SK-N-SH treated with all-trans-retinoic acid at 6 μM for 48 hours (cell line): ENCODE data around the gene EP400.

Experiments
- ATAC-seq: fragments of 200-7000 bp; cut with Tn5 transposase; 3 replicates; pipeline ENCODE4 v1.9.1; 2020; ENCODE audit warnings: mild to moderate bottlenecking, moderate library complexity
- ARNTL ChIP-seq: fragments of 450-650 bp; formaldehyde crosslinking; IDR thresholded peaks from 2 replicates; pipeline ENCODE4 v1.5.0; 2020; ENCODE audit warnings: low read depth, mild to moderate bottlenecking, moderate library complexity, borderline replicate concordance
- BACH2 ChIP-seq: fragments of 250-450 bp; sonication (Bioruptor Pico); IDR thresholded peaks from 2 replicates; pipeline ENCODE4 v1.9.0; 2021; ENCODE audit warnings: mild to moderate bottlenecking, borderline replicate concordance
- CSDC2 ChIP-seq: fragments of 250-450 bp; sonication (Bioruptor Pico); IDR thresholded peaks from 2 replicates; pipeline ENCODE4 v1.5.0; 2020; ENCODE audit warnings: mild to moderate bottlenecking, moderate library complexity
- ESRRG ChIP-seq: fragments of 250-450 bp; sonication (Bioruptor Pico); IDR thresholded peaks from 2 replicates; pipeline ENCODE4 v1.6.1; 2021; ENCODE audit warnings: mild to moderate bottlenecking
- GLIS3 ChIP-seq: fragments of 250-450 bp; sonication (Bioruptor Pico); IDR thresholded peaks from 2 replicates; pipeline ENCODE4 v1.5.0; 2020; ENCODE audit warnings: mild to moderate bottlenecking, moderate library complexity
- ISL1 ChIP-seq: fragments of 250-450 bp; sonication (Bioruptor Pico); IDR thresholded peaks from 2 replicates; pipeline ENCODE4 v2.1.2; 2022; ENCODE audit warnings: mild to moderate bottlenecking, moderate library complexity
- PPARA ChIP-seq: fragments of 250-450 bp; sonication (Bioruptor Pico); IDR thresholded peaks from 2 replicates; pipeline ENCODE4 v1.5.0; 2020; ENCODE audit warnings: mild to moderate bottlenecking, borderline replicate concordance
- RARB ChIP-seq: fragments of 250-450 bp; sonication (Bioruptor Pico); IDR thresholded peaks from 2 replicates; pipeline ENCODE4 v1.8.0; 2021; ENCODE audit warnings: mild to moderate bottlenecking, moderate library complexity
- SNAI2 ChIP-seq: fragments of 250-450 bp; sonication (Bioruptor Pico); IDR thresholded peaks from 2 replicates; pipeline ENCODE4 v1.5.0; 2020; ENCODE audit warnings: mild to moderate bottlenecking, moderate library complexity
- TCF4 ChIP-seq: fragments of 250-450 bp; sonication (Bioruptor Pico); IDR thresholded peaks from 2 replicates; pipeline ENCODE4 v1.8.0; 2021; ENCODE audit warnings: mild to moderate bottlenecking, moderate library complexity, borderline replicate concordance
- TOX ChIP-seq: fragments of 250-450 bp; sonication (Bioruptor Pico); IDR thresholded peaks from 2 replicates; pipeline ENCODE4 v1.8.0; 2021; ENCODE audit warnings: mild to moderate bottlenecking, moderate library complexity, borderline replicate concordance
- ZFP3 ChIP-seq: fragments of 250-450 bp; sonication (Bioruptor Pico); IDR thresholded peaks from 2 replicates; pipeline ENCODE4 v1.5.0; 2020; ENCODE audit warnings: mild to moderate bottlenecking, moderate library complexity
- ZFP30 ChIP-seq: fragments of 450-650 bp; formaldehyde crosslinking; IDR thresholded peaks from 2 replicates; pipeline ENCODE4 v1.5.0; 2022; ENCODE audit warnings: mild to moderate bottlenecking, moderate library complexity
- ZNF70 ChIP-seq: fragments of 450-650 bp; formaldehyde crosslinking; IDR thresholded peaks from 2 replicates; pipeline ENCODE4 v1.5.0; 2020; ENCODE audit warnings: mild to moderate bottlenecking, moderate library complexity
- ZNF8 ChIP-seq: fragments of 450-650 bp; formaldehyde crosslinking; IDR thresholded peaks from 2 replicates; pipeline ENCODE4 v1.5.0; 2020; ENCODE audit warnings: mild to moderate bottlenecking, moderate library complexity
- TF ChIP-seq, protein P1 (sequence below): fragments of 250-450 bp; sonication (Bioruptor Pico); IDR thresholded peaks from 2 replicates; pipeline ENCODE4 v1.5.1; 2021; ENCODE audit warnings: mild to moderate bottlenecking, moderate library complexity
- TF ChIP-seq, protein P2 (sequence below): fragments of 250-450 bp; sonication (Bioruptor Pico); IDR thresholded peaks from 2 replicates; pipeline ENCODE4 v1.5.0; 2020; ENCODE audit warnings: mild to moderate bottlenecking, moderate library complexity
- TF ChIP-seq, protein P3 (sequence below): fragments of 250-450 bp; sonication (Bioruptor Pico); IDR thresholded peaks from 2 replicates; pipeline ENCODE4 v1.8.0; 2021; ENCODE audit warnings: low read depth, mild to moderate bottlenecking, moderate library complexity, borderline replicate concordance
- TF ChIP-seq, protein P4 (sequence below): fragments of 250-450 bp; sonication (Bioruptor Pico); IDR thresholded peaks from 2 replicates; pipeline ENCODE4 v1.8.0; 2020; ENCODE audit warnings: mild to moderate bottlenecking, moderate library complexity, borderline replicate concordance
- TF ChIP-seq, protein P5 (sequence below): fragments of 250-450 bp; sonication (Bioruptor Pico); IDR thresholded peaks from 2 replicates; pipeline ENCODE4 v1.5.1; 2020; ENCODE audit warnings: low read depth, mild to moderate bottlenecking, moderate library complexity

The EP400 gene, protein sequence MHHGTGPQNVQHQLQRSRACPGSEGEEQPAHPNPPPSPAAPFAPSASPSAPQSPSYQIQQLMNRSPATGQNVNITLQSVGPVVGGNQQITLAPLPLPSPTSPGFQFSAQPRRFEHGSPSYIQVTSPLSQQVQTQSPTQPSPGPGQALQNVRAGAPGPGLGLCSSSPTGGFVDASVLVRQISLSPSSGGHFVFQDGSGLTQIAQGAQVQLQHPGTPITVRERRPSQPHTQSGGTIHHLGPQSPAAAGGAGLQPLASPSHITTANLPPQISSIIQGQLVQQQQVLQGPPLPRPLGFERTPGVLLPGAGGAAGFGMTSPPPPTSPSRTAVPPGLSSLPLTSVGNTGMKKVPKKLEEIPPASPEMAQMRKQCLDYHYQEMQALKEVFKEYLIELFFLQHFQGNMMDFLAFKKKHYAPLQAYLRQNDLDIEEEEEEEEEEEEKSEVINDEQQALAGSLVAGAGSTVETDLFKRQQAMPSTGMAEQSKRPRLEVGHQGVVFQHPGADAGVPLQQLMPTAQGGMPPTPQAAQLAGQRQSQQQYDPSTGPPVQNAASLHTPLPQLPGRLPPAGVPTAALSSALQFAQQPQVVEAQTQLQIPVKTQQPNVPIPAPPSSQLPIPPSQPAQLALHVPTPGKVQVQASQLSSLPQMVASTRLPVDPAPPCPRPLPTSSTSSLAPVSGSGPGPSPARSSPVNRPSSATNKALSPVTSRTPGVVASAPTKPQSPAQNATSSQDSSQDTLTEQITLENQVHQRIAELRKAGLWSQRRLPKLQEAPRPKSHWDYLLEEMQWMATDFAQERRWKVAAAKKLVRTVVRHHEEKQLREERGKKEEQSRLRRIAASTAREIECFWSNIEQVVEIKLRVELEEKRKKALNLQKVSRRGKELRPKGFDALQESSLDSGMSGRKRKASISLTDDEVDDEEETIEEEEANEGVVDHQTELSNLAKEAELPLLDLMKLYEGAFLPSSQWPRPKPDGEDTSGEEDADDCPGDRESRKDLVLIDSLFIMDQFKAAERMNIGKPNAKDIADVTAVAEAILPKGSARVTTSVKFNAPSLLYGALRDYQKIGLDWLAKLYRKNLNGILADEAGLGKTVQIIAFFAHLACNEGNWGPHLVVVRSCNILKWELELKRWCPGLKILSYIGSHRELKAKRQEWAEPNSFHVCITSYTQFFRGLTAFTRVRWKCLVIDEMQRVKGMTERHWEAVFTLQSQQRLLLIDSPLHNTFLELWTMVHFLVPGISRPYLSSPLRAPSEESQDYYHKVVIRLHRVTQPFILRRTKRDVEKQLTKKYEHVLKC (N-terminal part only)

DNA sequence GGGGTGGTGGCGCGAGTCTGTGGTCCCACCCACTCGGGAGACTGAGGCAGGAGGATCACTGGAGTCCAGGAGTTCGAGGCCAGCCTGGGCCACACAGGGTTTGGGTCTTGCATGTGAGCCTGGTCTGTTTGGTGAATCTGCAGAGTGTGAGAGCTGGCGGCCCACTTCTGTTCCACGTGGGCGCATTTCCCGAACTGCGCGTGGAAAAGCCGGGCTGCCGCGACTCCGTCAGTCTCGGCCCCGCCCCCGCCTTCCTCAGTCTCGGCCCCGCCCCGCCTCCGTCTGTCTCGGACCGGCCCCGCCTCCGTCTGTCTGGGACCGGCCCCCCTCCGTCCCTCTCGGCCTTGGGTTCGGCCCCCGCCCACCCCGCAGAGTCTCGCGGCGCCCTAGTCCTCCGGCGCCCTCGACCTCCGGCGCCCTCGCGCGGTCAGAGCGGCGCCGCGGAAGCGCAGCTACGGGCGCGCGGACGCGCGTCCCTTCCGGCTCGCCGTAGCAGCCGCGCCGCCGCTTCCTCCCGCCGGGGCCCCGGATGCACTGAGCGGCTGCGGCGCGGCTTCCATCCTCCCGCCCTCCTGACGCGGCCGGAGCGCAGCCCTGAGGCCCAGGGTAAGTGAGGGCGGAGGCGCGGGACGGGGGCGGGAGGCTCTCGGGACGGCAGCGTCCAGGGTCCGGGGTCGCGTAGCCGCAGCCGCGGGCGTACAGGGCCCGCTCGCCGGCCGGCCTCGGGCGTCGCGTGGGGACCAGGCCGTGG, at the start of gene EP400:
Gene EP400 (plus strand): TSS at position 512 of the 751 bp plus-strand sequence. CDS start 10,678 bp downstream, outside the sequence.
- no peak for TF ChIP-seq CSDC2 (CRISPR knock-in tag)
- no peak for TF ChIP-seq TCF4 (CRISPR knock-in tag)
- no peak for TF ChIP-seq ESRRG (CRISPR knock-in tag)
- no peak for TF ChIP-seq PPARA (CRISPR knock-in tag)
- no peak for TF ChIP-seq ZFP30 (CRISPR knock-in tag)
- no peak for TF ChIP-seq ZNF70 (CRISPR knock-in tag)
- TF ChIP-seq ZNF8 (CRISPR knock-in tag): no peak
- TF ChIP-seq, protein P1, sequence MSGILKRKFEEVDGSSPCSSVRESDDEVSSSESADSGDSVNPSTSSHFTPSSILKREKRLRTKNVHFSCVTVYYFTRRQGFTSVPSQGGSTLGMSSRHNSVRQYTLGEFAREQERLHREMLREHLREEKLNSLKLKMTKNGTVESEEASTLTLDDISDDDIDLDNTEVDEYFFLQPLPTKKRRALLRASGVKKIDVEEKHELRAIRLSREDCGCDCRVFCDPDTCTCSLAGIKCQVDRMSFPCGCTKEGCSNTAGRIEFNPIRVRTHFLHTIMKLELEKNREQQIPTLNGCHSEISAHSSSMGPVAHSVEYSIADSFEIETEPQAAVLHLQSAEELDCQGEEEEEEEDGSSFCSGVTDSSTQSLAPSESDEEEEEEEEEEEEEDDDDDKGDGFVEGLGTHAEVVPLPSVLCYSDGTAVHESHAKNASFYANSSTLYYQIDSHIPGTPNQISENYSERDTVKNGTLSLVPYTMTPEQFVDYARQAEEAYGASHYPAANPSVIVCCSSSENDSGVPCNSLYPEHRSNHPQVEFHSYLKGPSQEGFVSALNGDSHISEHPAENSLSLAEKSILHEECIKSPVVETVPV (CRISPR knock-in tag): no peak
- TF ChIP-seq, protein P2, sequence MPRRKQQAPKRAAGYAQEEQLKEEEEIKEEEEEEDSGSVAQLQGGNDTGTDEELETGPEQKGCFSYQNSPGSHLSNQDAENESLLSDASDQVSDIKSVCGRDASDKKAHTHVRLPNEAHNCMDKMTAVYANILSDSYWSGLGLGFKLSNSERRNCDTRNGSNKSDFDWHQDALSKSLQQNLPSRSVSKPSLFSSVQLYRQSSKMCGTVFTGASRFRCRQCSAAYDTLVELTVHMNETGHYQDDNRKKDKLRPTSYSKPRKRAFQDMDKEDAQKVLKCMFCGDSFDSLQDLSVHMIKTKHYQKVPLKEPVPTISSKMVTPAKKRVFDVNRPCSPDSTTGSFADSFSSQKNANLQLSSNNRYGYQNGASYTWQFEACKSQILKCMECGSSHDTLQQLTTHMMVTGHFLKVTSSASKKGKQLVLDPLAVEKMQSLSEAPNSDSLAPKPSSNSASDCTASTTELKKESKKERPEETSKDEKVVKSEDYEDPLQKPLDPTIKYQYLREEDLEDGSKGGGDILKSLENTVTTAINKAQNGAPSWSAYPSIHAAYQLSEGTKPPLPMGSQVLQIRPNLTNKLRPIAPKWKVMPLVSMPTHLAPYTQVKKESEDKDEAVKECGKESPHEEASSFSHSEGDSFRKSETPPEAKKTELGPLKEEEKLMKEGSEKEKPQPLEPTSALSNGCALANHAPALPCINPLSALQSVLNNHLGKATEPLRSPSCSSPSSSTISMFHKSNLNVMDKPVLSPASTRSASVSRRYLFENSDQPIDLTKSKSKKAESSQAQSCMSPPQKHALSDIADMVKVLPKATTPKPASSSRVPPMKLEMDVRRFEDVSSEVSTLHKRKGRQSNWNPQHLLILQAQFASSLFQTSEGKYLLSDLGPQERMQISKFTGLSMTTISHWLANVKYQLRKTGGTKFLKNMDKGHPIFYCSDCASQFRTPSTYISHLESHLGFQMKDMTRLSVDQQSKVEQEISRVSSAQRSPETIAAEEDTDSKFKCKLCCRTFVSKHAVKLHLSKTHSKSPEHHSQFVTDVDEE (CRISPR knock-in tag): no peak
- TF ChIP-seq GLIS3 (CRISPR knock-in tag): no peak
- no peak for TF ChIP-seq RARB (CRISPR knock-in tag)
- TF ChIP-seq, protein P3, sequence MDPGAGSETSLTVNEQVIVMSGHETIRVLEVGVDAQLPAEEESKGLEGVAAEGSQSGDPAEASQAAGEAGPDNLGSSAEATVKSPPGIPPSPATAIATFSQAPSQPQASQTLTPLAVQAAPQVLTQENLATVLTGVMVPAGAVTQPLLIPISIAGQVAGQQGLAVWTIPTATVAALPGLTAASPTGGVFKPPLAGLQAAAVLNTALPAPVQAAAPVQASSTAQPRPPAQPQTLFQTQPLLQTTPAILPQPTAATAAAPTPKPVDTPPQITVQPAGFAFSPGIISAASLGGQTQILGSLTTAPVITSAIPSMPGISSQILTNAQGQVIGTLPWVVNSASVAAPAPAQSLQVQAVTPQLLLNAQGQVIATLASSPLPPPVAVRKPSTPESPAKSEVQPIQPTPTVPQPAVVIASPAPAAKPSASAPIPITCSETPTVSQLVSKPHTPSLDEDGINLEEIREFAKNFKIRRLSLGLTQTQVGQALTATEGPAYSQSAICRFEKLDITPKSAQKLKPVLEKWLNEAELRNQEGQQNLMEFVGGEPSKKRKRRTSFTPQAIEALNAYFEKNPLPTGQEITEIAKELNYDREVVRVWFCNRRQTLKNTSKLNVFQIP: no peak
- TF ChIP-seq, protein P4, sequence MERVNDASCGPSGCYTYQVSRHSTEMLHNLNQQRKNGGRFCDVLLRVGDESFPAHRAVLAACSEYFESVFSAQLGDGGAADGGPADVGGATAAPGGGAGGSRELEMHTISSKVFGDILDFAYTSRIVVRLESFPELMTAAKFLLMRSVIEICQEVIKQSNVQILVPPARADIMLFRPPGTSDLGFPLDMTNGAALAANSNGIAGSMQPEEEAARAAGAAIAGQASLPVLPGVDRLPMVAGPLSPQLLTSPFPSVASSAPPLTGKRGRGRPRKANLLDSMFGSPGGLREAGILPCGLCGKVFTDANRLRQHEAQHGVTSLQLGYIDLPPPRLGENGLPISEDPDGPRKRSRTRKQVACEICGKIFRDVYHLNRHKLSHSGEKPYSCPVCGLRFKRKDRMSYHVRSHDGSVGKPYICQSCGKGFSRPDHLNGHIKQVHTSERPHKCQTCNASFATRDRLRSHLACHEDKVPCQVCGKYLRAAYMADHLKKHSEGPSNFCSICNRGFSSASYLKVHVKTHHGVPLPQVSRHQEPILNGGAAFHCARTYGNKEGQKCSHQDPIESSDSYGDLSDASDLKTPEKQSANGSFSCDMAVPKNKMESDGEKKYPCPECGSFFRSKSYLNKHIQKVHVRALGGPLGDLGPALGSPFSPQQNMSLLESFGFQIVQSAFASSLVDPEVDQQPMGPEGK: no peak
- TF ChIP-seq BACH2: no peak
- TF ChIP-seq ARNTL: no peak
- TF ChIP-seq SNAI2 (CRISPR knock-in tag): no peak
- TF ChIP-seq ISL1 (CRISPR knock-in tag): no peak
- TF ChIP-seq, protein P5, sequence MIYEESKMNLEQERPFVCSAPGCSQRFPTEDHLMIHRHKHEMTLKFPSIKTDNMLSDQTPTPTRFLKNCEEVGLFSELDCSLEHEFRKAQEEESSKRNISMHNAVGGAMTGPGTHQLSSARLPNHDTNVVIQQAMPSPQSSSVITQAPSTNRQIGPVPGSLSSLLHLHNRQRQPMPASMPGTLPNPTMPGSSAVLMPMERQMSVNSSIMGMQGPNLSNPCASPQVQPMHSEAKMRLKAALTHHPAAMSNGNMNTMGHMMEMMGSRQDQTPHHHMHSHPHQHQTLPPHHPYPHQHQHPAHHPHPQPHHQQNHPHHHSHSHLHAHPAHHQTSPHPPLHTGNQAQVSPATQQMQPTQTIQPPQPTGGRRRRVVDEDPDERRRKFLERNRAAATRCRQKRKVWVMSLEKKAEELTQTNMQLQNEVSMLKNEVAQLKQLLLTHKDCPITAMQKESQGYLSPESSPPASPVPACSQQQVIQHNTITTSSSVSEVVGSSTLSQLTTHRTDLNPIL (CRISPR knock-in tag): no peak
- TF ChIP-seq ZFP3 (CRISPR knock-in tag): no peak
- no peak for TF ChIP-seq TOX (CRISPR knock-in tag)
- ATAC-seq: peak; percentile 93
